ENCODE data around the gene PEX16. TPM values are rescaled to one million over a fixed set of nuclear protein-coding genes. Genes with fewer than 3 reads are reported as not detected.

Gene PEX16
- total RNA-seq: 10 to 100 TPM; 32.2 to 37.8 TPM
- polyA plus RNA-seq (2013, experiment 1 of 2): 22.9 TPM
- 18.8 TPM for polyA plus RNA-seq (2013, experiment 2 of 2)
- long read RNA-seq, experiment 1, transcript PEX16-202 (11 exons, 1,335 nt): major isoform, 12 of 19 reads
- long read RNA-seq, experiment 1, partial matches to known transcripts: 3 of 19 reads
- long read RNA-seq, experiment 1, other reads (novel, unspliced or antisense): 3 of 19 reads
- long read RNA-seq, experiment 2, transcript PEX16-202 (11 exons, 1,335 nt): major isoform, 30 of 34 reads
- long read RNA-seq, experiment 2, partial matches to known transcripts: 1 of 34 reads
- long read RNA-seq, experiment 2, other reads (novel, unspliced or antisense): 1 of 34 reads
- long read RNA-seq, experiment 3, transcript PEX16-202 (11 exons, 1,335 nt): major isoform, 97 of 126 reads
- long read RNA-seq, experiment 3, transcript PEX16-210 (11 exons, 1,639 nt): minor isoform, 6 of 126 reads
- long read RNA-seq, experiment 3, partial matches to known transcripts: 5 of 126 reads
- long read RNA-seq, experiment 3, other reads (novel, unspliced or antisense): 18 of 126 reads
- long read RNA-seq, experiment 4, transcript PEX16-202 (11 exons, 1,335 nt): major isoform, 105 of 119 reads
- long read RNA-seq, experiment 4, partial matches to known transcripts: 1 of 119 reads
- long read RNA-seq, experiment 4, other reads (novel, unspliced or antisense): 10 of 119 reads

- peak within 1 kb of the TSS; percentile 60 for H3K9ac ChIP-seq (ENCODE audit: extremely low read depth, low read length, poor library complexity, severe bottlenecking)
- 0% methylated on average over 11 to 45 of the region's 45 CpGs for WGBS, 2 experiments (ENCODE audit: insufficient coverage in 1 of 2, insufficient read length in 1 of 2)
- peak within 1 kb of the TSS; percentile 86 for H3K4me3 Mint-ChIP-seq
- DNase-seq: peak; percentile 98
- no peaks in the 10 kb centered on the region for H3K9me3 Mint-ChIP-seq
- peaks cover 8% of the 10 kb centered on the region for H3K27me3 Mint-ChIP-seq (ENCODE audit: insufficient read depth)
- TF ChIP-seq, protein P1, sequence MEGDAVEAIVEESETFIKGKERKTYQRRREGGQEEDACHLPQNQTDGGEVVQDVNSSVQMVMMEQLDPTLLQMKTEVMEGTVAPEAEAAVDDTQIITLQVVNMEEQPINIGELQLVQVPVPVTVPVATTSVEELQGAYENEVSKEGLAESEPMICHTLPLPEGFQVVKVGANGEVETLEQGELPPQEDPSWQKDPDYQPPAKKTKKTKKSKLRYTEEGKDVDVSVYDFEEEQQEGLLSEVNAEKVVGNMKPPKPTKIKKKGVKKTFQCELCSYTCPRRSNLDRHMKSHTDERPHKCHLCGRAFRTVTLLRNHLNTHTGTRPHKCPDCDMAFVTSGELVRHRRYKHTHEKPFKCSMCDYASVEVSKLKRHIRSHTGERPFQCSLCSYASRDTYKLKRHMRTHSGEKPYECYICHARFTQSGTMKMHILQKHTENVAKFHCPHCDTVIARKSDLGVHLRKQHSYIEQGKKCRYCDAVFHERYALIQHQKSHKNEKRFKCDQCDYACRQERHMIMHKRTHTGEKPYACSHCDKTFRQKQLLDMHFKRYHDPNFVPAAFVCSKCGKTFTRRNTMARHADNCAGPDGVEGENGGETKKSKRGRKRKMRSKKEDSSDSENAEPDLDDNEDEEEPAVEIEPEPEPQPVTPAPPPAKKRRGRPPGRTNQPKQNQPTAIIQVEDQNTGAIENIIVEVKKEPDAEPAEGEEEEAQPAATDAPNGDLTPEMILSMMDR (conservative IDR thresholded peaks at IDR 0.05): no peak
- peaks cover 2% of the 10 kb centered on the region for H3K4me1 ChIP-seq (ENCODE audit: control insufficient read depth, insufficient read depth, low read length)
- H3K27ac ChIP-seq (ENCODE audit: low read depth, low read length): peak within 1 kb of the TSS; percentile 77
- peaks cover 15% of the 10 kb centered on the region for H3K27me3 ChIP-seq (ENCODE audit: control insufficient read depth, insufficient read depth, low read length, poor library complexity, severe bottlenecking)
- H3K4me3 ChIP-seq (ENCODE audit: low read length): peak within 1 kb of the TSS; percentile 99
- peaks cover 15% of the 10 kb centered on the region for H3K36me3 Mint-ChIP-seq (ENCODE audit: low read depth)
- peaks cover 22% of the 10 kb centered on the region for H3K4me1 Mint-ChIP-seq
- no peaks in the 10 kb centered on the region for H3K9me3 ChIP-seq (ENCODE audit: control insufficient read depth, low read length)
- H3K36me3 ChIP-seq (ENCODE audit: control insufficient read depth, insufficient read depth, low read length): peaks cover 21% of the 10 kb centered on the region
- peak within 1 kb of the TSS; percentile 97 for H3K27ac Mint-ChIP-seq
Measured at GRCh38 chr11:45917623-45918330, at the start of gene PEX16. Gene PEX16, minus strand, starts transcription at chr11:45917877. Its CDS starts 66 bp downstream, at chr11:45917811.

DNA sequence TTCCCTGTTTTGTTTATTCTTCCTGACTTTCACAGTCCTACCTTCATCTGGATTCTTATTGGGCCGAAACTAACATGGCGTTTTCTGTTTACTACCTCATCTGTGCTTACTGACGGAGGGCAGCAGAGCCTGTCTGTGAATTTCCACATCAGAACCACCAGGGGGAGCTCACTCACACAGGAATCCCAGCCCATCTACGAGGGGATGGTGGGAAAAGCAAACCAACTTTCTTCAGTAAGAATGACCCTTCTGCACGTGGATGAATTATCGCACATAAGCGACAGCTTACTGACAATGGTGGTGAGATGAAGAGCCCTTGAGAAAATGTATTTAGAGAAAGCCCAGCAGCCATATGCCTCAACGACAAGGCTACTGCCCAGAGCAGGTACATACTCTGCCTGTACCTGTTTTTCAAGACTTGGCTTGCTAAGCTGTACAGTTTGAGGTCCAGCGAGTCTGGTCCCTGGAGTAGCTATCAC is 47.3 kb upstream of the PEX16 start:
- H3K36me3 Mint-ChIP-seq (ENCODE audit: low read depth): peaks cover 26% of the 10 kb centered on the region
- H3K9ac ChIP-seq (ENCODE audit: extremely low read depth, low read length, poor library complexity, severe bottlenecking): no peak overlapping the region
- H3K9me3 Mint-ChIP-seq: no peaks in the 10 kb centered on the region
- peaks cover 2% of the 10 kb centered on the region for H3K27me3 Mint-ChIP-seq (ENCODE audit: insufficient read depth)
- no peak overlapping the region for H3K27ac ChIP-seq (ENCODE audit: low read depth, low read length)
- H3K9me3 ChIP-seq (ENCODE audit: control insufficient read depth, low read length): peaks cover 5% of the 10 kb centered on the region
- no peak overlapping the region for H3K4me3 Mint-ChIP-seq
- H3K4me1 ChIP-seq (ENCODE audit: control insufficient read depth, insufficient read depth, low read length): peaks cover 13% of the 10 kb centered on the region
- TF ChIP-seq, protein P1 (conservative IDR thresholded peaks at IDR 0.05): peak; percentile 94
- no peaks in the 10 kb centered on the region for H3K27me3 ChIP-seq (ENCODE audit: control insufficient read depth, insufficient read depth, low read length, poor library complexity, severe bottlenecking)
- peaks cover 15% of the 10 kb centered on the region for H3K4me1 Mint-ChIP-seq
- peaks cover 43% of the 10 kb centered on the region for H3K36me3 ChIP-seq (ENCODE audit: control insufficient read depth, insufficient read depth, low read length)
- no peak overlapping the region for H3K4me3 ChIP-seq (ENCODE audit: low read length)
- no peak overlapping the region for H3K27ac Mint-ChIP-seq
- peak; percentile 89 for DNase-seq
- WGBS, 2 experiments (ENCODE audit: insufficient coverage in 1 of 2, insufficient read length in 1 of 2): 54 to 61% methylated on average over 8 to 9 of the region's 9 CpGs

GRCh38 chr11:45961751-45962240 is 44.1 kb upstream of the PEX16 start:
- H3K4me3 Mint-ChIP-seq: no peak overlapping the region
- Histone ChIP-seq H3K4me3 (ENCODE audit: low read length) (no peak overlapping the region), H3K4me1 (ENCODE audit: control insufficient read depth, insufficient read depth, low read length) (peaks cover 4% of the 10 kb centered on the region), H3K9ac (ENCODE audit: extremely low read depth, low read length, poor library complexity, severe bottlenecking) (no peak overlapping the region), H3K27me3 (ENCODE audit: control insufficient read depth, insufficient read depth, low read length, poor library complexity, severe bottlenecking) (no peaks in the 10 kb centered on the region), H3K9me3 (ENCODE audit: control insufficient read depth, low read length) (peaks cover 8% of the 10 kb centered on the region), H3K36me3 (ENCODE audit: control insufficient read depth, insufficient read depth, low read length) (peaks cover 40% of the 10 kb centered on the region), H3K27ac (ENCODE audit: low read depth, low read length) (no peak overlapping the region)
- peaks cover 32% of the 10 kb centered on the region for H3K36me3 Mint-ChIP-seq (ENCODE audit: low read depth)
- DNase-seq: no peak
- WGBS, 2 experiments (ENCODE audit: insufficient coverage in 1 of 2, insufficient read length in 1 of 2): 89 to 95% methylated on average over 4 to 7 of the region's 7 CpGs
- peaks cover under 1% of the 10 kb centered on the region for H3K27me3 Mint-ChIP-seq (ENCODE audit: insufficient read depth)
- H3K27ac Mint-ChIP-seq: no peak overlapping the region
- H3K4me1 Mint-ChIP-seq: peaks cover 5% of the 10 kb centered on the region
- TF ChIP-seq, protein P1 (conservative IDR thresholded peaks at IDR 0.05): no peak
- peaks cover 7% of the 10 kb centered on the region for H3K9me3 Mint-ChIP-seq

Measured in endodermal cell (in vitro differentiated cells).